ENCODE measurements around the gene CYB5B.
"Not testable (repeated sequence)": the region's sequence is repeated elsewhere in the genome, so short reads cannot be mapped to it uniquely, and the experiment has no call there.

CYB5B gene

GRCh38 chr16:69413045-69413664, 11.3 kb upstream of the CYB5B start:
- TF ChIP-seq CTCF (IDR thresholded peaks at IDR 0.05; ENCODE audit: borderline replicate concordance, control extremely low read depth, extremely low read depth, insufficient read depth, missing control alignments) = no peak
- no peak for DNase-seq (ENCODE audit: low spot score)

GRCh38 chr16:69417520-69418199, 6.8 kb upstream of the CYB5B start:
- TF ChIP-seq CTCF (IDR thresholded peaks at IDR 0.05; ENCODE audit: borderline replicate concordance, control extremely low read depth, extremely low read depth, insufficient read depth, missing control alignments) = no peak
- no peak for DNase-seq (ENCODE audit: low spot score)
- in situ Hi-C loops (cut with MboI; ENCODE audit: low sequenced_read_pairs, unreplicated experiment) = no loop called here

More at GRCh38 chr16:69413045-69413664, 11.3 kb upstream of the CYB5B start:
- in situ Hi-C loops (cut with MboI; ENCODE audit: low sequenced_read_pairs, unreplicated experiment) = no loop called here

- in situ Hi-C loops (cut with MboI; ENCODE audit: low sequenced_read_pairs, unreplicated experiment) = no loop called here
Measured at GRCh38 chr16:69419956-69420355, 4.5 kb upstream of the CYB5B start.

GRCh38 chr16:69423189-69423588, 1.2 kb upstream of the CYB5B start:
- in situ Hi-C loops (cut with MboI; ENCODE audit: low sequenced_read_pairs, unreplicated experiment) = no loop called here
- DNase-seq (ENCODE audit: low spot score) = no peak
- no peak for TF ChIP-seq CTCF (IDR thresholded peaks at IDR 0.05; ENCODE audit: borderline replicate concordance, control extremely low read depth, extremely low read depth, insufficient read depth, missing control alignments)

More at GRCh38 chr16:69419956-69420355, 4.5 kb upstream of the CYB5B start:
- no peak for DNase-seq (ENCODE audit: low spot score)
- no peak for TF ChIP-seq CTCF (IDR thresholded peaks at IDR 0.05; ENCODE audit: borderline replicate concordance, control extremely low read depth, extremely low read depth, insufficient read depth, missing control alignments)

GRCh38 chr16:69424935-69425784, 741 bp downstream of the CYB5B start:
- DNase-seq (ENCODE audit: low spot score) = no peak
- in situ Hi-C loops (cut with MboI; ENCODE audit: low sequenced_read_pairs, unreplicated experiment) = no loop called here
- no peak for TF ChIP-seq CTCF (IDR thresholded peaks at IDR 0.05; ENCODE audit: borderline replicate concordance, control extremely low read depth, extremely low read depth, insufficient read depth, missing control alignments)

- no peak for DNase-seq (ENCODE audit: low spot score)
- no peak for TF ChIP-seq CTCF (IDR thresholded peaks at IDR 0.05; ENCODE audit: borderline replicate concordance, control extremely low read depth, extremely low read depth, insufficient read depth, missing control alignments)
- in situ Hi-C loops (cut with MboI; ENCODE audit: low sequenced_read_pairs, unreplicated experiment) = no loop called here
Measured at GRCh38 chr16:69428652-69429051, 4.2 kb downstream of the CYB5B start.

GRCh38 chr16:69429058-69429640, 4.7 kb downstream of the CYB5B start:
- not testable (repeated sequence) for DNase-seq (ENCODE audit: low spot score)

More at GRCh38 chr16:69429058-69429640, 4.7 kb downstream of the CYB5B start:
- in situ Hi-C loops (cut with MboI; ENCODE audit: low sequenced_read_pairs, unreplicated experiment) = not testable (repeated sequence)

Data from GM13976 (cell line).